Stimulated activated CD8-positive, alpha-beta memory T cell treated with anti-CD3 and anti-CD28 coated beads, Interleukin-15, amount 100 ng/mL, for 4 hours (primary cell): ENCODE results near the gene SLC6A11.
A peak's percentile ranks its signal among the peaks of the same experiment; 100 is the strongest.

Source experiments
- DNase-seq, 2 donors: peaks; one replicate each; pipeline ENCODE4 v3.0.0-alpha.2; 2020; ENCODE audit warnings: low read depth in 2 of 2

Gene SLC6A11

GRCh38 chr3:10816019-10816862 is at the start of gene SLC6A11:
TSS of gene SLC6A11 (plus strand) at chr3:10816228. CDS start at chr3:10816266, 38 bp downstream.
- DNase-seq: no peak

GRCh38 chr3:10768708-10769394 is 47.2 kb upstream of the SLC6A11 start:
- DNase-seq: no peak

GRCh38 chr3:10770547-10770946 is 45.5 kb upstream of the SLC6A11 start:
- DNase-seq: no peak

DNA sequence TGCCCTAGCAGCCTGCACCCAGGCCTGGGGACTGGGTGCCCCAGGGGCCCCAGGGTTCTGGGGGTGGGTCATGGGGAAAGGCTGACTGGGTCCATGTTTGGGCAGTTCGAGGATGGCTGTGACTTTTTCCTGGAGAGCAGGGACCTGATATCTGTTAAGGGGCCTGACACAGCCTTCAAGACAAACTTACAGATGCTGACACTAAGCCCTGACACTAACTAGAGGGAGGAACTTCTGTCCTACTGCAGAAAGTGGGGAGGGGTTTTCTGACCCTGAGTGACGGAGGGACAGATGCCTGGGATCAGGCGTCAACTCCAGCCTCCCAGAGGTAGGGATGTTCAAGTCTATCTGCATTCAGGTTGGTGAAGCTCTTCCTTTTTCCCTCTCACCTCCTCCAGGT is 45.0 kb upstream of the SLC6A11 start:
- DNase-seq: no peak

GRCh38 chr3:10771486-10772270 is 44.4 kb upstream of the SLC6A11 start:
- no peak for DNase-seq

GRCh38 chr3:10772271-10773161 is 43.5 kb upstream of the SLC6A11 start:
- no peak for DNase-seq

- DNase-seq: no peak
Measured at GRCh38 chr3:10774129-10774670, 41.8 kb upstream of the SLC6A11 start.

GRCh38 chr3:10774825-10775224 is 41.2 kb upstream of the SLC6A11 start:
- DNase-seq: no peak

GRCh38 chr3:10775259-10775658 is 40.8 kb upstream of the SLC6A11 start:
- no peak for DNase-seq

DNA sequence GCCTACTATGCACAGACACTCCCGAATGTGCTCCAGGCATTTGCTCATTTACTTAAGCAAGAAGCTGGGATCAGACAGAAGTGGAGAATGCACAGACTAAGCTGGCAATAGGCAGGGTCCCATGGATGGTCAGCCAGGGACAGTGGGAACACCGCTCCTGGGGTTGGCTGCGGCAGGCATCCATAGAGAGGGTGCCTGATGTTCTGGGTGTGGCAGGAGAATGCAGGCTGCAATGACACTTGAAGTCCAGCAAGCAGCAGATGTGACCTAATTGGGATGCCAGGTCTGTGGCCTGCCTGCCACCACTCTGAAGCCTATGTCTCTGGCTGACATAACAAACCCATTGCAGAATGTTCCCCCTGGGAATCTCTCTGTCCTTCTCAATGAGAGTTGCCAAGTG is 40.2 kb upstream of the SLC6A11 start:
- DNase-seq: no peak

- DNase-seq: no peak
Measured at GRCh38 chr3:10777627-10778026, 38.4 kb upstream of the SLC6A11 start.

DNA sequence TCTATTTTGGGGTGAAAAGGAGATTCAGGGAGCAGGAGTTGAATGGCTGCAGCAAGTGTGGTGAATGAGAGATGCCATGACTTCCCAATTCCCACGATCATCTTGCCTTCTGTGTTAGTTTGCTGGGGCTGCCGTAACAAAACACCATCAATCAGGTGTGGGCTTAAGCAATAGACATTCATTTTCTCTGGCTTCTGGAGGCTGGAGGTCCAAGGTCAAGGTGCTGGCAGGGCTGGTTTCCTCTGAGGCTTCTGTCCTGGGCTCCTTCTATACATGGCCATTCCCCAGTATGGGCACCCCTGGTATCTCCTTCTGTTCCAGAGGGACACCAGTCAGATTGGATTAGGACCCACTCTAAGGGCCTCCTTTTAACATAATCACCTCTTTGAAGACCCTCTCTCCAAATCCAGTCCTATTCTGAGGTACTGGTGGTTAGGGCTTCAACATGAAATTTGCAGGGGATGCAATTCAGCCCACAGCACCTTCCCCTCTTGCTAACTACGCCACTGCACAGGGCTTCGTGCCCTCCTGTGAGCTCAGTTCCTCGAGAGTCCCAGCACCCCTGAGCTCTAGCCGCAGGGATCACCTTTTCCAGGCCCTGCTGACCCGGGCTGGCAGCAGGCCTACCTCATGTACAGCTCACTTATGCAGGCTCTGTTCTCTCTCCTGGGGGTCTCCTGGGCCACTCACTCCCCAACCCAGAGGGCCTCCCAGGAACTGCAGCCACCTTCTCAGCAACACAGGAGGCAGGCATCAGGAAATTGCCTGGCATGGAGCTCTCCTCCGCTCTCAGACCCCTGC is 37.3 kb upstream of the SLC6A11 start:
- DNase-seq: no peak

DNA sequence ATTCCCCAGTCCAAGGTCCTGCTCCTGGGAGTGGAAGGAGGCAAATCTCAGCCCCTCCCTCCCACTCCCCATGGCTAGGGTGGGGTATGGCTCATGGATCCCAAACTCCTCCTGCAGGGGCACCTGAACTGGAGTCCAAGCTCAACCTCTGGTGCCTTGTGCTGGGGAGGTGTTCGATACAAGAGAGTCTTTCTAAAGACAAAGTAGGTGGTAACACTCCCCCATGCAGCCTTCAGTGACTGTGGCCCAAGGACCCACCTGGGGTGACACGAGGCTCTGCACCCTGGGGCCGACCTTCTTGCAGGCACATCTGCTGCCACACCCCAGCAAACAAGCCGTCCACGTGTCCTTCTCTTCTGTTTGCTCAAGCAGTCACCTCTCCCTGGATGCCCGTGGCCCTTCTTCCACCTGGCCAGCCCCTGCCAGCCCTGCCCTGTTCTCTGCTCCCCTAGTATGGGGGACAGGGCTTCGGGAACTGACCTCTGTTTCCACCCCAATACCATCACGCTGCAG is 36.7 kb upstream of the SLC6A11 start:
- no peak for DNase-seq

DNA sequence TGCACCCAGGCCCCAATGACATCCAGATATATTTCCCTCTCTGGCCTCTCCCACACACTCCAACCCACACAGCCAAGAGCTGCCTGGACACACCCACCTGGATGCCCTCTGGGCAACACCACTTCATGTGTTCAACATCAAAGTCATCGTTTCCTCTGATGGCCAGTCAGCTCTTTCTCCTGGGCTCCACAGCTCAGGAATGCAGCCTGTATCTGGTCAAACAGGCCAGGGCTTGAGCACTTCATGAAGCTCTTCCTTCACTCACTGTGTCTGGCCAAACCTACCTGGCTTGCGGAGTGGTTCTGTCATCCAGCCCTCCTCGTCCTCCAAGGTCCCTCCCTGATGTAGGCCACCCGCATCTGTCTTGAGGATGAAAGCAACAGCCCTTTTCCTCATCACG is 35.8 kb upstream of the SLC6A11 start:
- no peak for DNase-seq

GRCh38 chr3:10780922-10781321 is 35.1 kb upstream of the SLC6A11 start:
- no peak for DNase-seq

DNA sequence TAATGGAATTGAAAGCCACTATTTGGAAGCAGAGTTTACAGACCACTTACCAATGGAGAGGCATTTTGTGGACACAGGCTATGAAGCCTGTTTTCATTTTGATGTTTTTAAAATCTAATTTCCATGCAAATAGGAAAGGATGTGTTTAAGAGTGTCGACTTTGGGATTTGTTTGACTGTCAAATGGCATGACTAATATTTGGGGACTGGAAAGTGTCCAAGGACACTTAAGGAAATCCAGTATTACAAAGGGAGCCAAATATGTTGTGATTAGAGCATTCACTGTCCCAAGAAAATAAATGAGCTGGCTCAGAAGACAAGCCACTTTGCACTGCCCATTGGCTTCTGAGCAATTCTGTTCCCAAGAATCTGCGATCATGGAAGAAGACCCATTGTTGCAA is 34.0 kb upstream of the SLC6A11 start:
- DNase-seq: no peak

DNA sequence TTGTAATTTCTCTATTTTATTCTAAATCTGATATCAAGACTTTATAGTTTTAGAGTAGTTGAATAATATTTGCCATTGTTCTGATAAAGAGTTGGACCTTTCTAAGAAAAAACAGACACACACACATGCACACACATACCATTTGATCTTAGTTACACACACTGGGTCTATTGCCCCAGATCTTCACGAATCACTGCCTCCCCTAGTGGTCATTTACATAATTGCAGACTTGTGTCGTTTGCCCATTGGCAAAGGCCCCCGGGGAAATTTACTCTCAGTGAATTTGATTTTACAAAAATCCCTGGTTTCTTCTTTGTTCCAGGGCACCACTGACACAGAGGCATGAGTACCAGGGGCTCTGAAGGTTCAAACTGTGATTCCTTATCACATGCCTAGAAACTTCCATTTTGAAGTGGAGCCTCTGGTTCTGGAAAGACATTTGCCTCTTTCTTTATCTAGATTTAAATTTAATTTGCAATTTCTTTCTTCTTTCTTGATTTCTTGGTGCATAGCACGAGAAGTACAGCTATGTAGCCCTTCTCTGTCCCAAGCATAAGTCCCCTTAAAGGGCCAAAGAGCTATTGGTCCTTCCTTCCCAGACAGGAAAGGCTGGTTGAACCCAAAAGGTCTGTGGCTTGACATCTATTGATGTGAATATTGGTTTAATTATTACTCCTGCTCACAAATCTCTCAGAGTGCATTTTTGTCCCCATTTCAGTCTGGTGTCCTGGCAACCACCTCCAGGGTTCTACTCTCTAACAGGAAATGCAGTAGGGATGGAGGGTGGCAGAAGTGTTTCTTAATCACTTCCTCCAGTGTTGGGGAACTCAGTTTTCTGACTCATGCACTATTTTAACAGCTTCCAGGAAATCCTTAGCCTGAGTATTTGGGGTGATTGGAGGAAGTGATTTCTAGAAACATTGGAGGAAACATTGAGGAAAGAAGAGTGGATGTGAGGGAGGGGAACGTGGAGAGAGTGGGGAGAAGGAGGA is 32.4 kb upstream of the SLC6A11 start:
- DNase-seq: peak in 1 of 2 donors; percentile 5

- no peak for DNase-seq
Measured at GRCh38 chr3:10786640-10787039, 29.4 kb upstream of the SLC6A11 start.

DNA sequence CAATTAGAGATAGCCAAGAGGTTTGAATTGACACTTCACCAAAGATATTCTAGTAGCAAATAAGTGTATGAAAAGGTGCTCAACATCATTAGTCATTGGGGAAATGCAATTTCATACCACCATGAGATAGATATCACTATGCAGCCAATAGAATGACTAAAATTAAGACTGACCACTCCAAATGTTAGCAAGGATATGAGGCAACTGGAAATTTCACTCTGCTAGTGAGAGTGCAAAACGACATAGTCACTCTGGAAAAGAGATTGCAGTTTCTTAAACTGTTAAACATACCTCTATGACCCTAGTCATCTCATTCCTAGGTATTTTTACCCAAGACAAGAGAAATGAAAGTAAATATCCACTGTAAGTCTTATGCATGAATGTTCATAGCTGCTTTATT is 27.6 kb upstream of the SLC6A11 start:
- DNase-seq: no peak
